Mesendoderm (in vitro differentiated cells): Measurements from ENCODE around the gene SIM2.

Experiments used
- DNase-seq: peaks from one replicate; pipeline ENCODE4 v3.0.0; 2013
- H2AK5ac ChIP-seq: 2 replicates; pipeline ENCODE4 v1.6.1; 2013; ENCODE audit warnings: low read length, inconsistent platforms
- H2BK120ac ChIP-seq: 2 replicates; pipeline ENCODE4 v1.6.1; 2013; ENCODE audit warnings: low read depth, mild to moderate bottlenecking, low read length, moderate library complexity, mixed read lengths
- H2BK15ac ChIP-seq: replicated peaks from 2 replicates; pipeline ENCODE4 v1.6.1; 2013; ENCODE audit warnings: low read depth, mild to moderate bottlenecking, moderate library complexity
- H2BK5ac ChIP-seq: 2 replicates; pipeline ENCODE4 v1.6.1; 2013; ENCODE audit warnings: low read length, inconsistent platforms
- H3K18ac ChIP-seq: 2 replicates; pipeline ENCODE4 v1.6.1; 2013; ENCODE audit warnings: mild to moderate bottlenecking, low read length, mixed read lengths
- H3K23ac ChIP-seq: one replicate; pipeline ENCODE4 v1.6.1; 2013; ENCODE audit warnings: low read length
- H3K27ac ChIP-seq: 2 replicates; pipeline ENCODE4 v1.5.1; 2013; ENCODE audit warnings: low read depth, mild to moderate bottlenecking, inconsistent platforms, low read length, moderate library complexity
- H3K27me3 ChIP-seq: 2 replicates; pipeline ENCODE4 v1.6.1; 2013; ENCODE audit warnings: low read length, control low read depth, mild to moderate bottlenecking, inconsistent platforms; ENCODE audit not compliant: insufficient read depth, poor library complexity
- H3K36me3 ChIP-seq: 2 replicates; pipeline ENCODE4 v1.6.1; 2013; ENCODE audit warnings: low read length, inconsistent platforms; ENCODE audit not compliant: control insufficient read depth, insufficient read depth
- H3K4ac ChIP-seq: one replicate; pipeline ENCODE4 v1.6.1; 2013; ENCODE audit warnings: low read depth, mild to moderate bottlenecking, low read length, moderate library complexity
- H3K4me1 ChIP-seq: 2 replicates; pipeline ENCODE4 v1.6.1; 2013; ENCODE audit warnings: low read depth, low read length, inconsistent platforms; ENCODE audit not compliant: control insufficient read depth
- H3K4me2 ChIP-seq: 2 replicates; pipeline ENCODE4 v1.6.1; 2013; ENCODE audit warnings: low read length
- H3K4me3 ChIP-seq: 2 replicates; pipeline ENCODE4 v1.5.1; 2013; ENCODE audit warnings: mild to moderate bottlenecking, low read length
- H3K56ac ChIP-seq: one replicate; pipeline ENCODE4 v1.6.1; 2013; ENCODE audit warnings: low read length
- H3K79me1 ChIP-seq: 2 replicates; pipeline ENCODE4 v1.6.1; 2013; ENCODE audit warnings: low read length, inconsistent platforms
- H3K79me2 ChIP-seq: 2 replicates; pipeline ENCODE4 v1.6.1; 2013; ENCODE audit warnings: mild to moderate bottlenecking, low read length; ENCODE audit not compliant: control insufficient read depth, insufficient read depth
- H3K9ac ChIP-seq: 2 replicates; pipeline ENCODE4 v1.6.1; 2013; ENCODE audit warnings: low read length, inconsistent platforms
- H4K5ac ChIP-seq: one replicate; pipeline ENCODE4 v1.6.1; 2013; ENCODE audit warnings: low read length
- H4K8ac ChIP-seq: one replicate; pipeline ENCODE4 v1.6.1; 2013; ENCODE audit warnings: low read depth, mild to moderate bottlenecking, control low read depth, low read length, moderate library complexity
- WGBS: extraction: QIAGEN DNeasy Blood & Tissue Kit; methylation state at CpG from one replicate; pipeline ENCODE4 v1.1.7; 2013; ENCODE audit warnings: low lambda C conversion rate, missing lambda C conversion rate; ENCODE audit not compliant: insufficient coverage; ENCODE audit errors: extremely low coverage; 5-methylcytosine and 5-hydroxymethylcytosine counted together

Gene SIM2

DNA sequence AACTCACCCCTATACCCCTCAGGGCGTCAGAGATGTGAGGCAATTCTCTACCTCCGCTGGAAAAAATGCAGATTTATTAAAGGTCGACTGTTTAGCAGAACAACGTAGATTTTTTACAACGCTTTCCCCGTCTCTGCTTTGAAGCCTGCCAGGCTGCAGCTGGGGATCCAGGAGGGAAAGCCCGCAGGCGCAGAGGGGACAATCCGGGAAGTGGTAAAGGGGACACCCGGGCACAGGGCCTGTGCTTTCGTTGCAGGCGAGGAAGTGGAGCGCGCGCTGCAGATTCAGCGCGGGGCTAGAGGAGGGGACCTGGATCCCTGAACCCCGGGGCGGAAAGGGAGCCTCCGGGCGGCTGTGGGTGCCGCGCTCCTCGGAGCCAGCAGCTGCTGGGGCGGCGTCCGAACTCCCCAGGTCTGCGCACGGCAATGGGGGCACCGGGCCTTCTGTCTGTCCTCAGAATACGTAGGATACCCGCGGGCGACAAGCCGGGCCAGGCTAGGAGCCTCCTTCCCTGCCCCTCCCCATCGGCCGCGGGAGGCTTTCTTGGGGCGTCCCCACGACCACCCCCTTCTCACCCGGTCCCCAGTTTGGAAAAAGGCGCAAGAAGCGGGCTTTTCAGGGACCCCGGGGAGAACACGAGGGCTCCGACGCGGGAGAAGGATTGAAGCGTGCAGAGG, 5.5 kb downstream of the SIM2 start:
- Histone ChIP-seq H3K23ac (no peak overlapping the region), H3K56ac (no peak overlapping the region), H3K27me3 (peaks cover 100% of the 10 kb centered on the region), H3K79me2 (no peaks in the 10 kb centered on the region), H3K27ac (no peak overlapping the region), H2BK120ac (no peak overlapping the region), H3K4ac (no peak overlapping the region), H2BK5ac (no peak overlapping the region), H4K5ac (no peak overlapping the region), H3K4me3 (no peak overlapping the region), H2BK15ac (no peak overlapping the region), H3K36me3 (no peaks in the 10 kb centered on the region), H3K4me2 (no peak overlapping the region), H3K79me1 (no peaks in the 10 kb centered on the region), H3K4me1 (no peaks in the 10 kb centered on the region), H4K8ac (no peak overlapping the region), H3K9ac (no peak overlapping the region), H3K18ac (no peak overlapping the region), H2AK5ac (no peak overlapping the region)
- DNase-seq: no peak
- no CpG with 5 or more reads among the region's 49 CpGs for WGBS

DNA sequence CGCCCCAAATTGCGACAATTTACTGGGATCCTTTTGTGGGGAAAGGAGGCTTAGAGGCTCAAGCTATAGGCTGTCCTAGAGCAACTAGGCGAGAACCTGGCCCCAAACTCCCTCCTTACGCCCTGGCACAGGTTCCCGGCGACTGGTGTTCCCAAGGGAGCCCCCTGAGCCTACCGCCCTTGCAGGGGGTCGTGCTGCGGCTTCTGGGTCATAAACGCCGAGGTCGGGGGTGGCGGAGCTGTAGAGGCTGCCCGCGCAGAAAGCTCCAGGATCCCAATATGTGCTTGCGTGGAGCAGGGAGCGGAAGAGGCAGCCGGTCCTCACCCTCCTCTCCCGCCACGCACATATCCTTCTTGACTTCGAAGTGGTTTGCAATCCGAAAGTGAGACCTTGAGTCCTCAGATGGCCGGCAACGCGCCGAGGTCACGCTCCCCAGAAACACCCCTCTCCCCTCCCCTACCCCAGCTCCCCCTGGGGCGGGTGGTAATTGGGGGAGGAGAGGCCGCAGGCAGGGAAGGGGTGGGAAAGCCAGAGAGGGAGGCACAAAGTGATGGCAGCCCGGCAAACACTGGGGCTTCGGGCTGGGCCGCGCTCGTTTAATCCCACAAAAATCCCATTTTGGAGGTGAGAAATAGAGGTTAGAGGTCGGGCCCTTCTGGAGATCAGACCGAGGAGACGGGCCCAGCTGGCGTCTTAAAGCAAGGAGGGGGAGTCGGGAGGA, 6.2 kb downstream of the SIM2 start:
- Histone ChIP-seq H2BK15ac (no peak overlapping the region), H2AK5ac (no peak overlapping the region), H3K18ac (no peak overlapping the region), H4K5ac (no peak overlapping the region), H3K23ac (no peak overlapping the region), H3K4me1 (no peaks in the 10 kb centered on the region), H3K4me3 (no peak overlapping the region), H3K27me3 (peaks cover 100% of the 10 kb centered on the region), H3K79me2 (no peaks in the 10 kb centered on the region), H3K56ac (no peak overlapping the region), H3K4ac (no peak overlapping the region), H3K9ac (no peak overlapping the region), H3K36me3 (no peaks in the 10 kb centered on the region), H3K4me2 (peak overlapping the region; percentile 9), H2BK5ac (no peak overlapping the region), H3K79me1 (no peaks in the 10 kb centered on the region), H2BK120ac (no peak overlapping the region), H3K27ac (no peak overlapping the region), H4K8ac (no peak overlapping the region)
- DNase-seq: peak; percentile 8
- WGBS: no CpG with 5 or more reads among the region's 39 CpGs

DNA sequence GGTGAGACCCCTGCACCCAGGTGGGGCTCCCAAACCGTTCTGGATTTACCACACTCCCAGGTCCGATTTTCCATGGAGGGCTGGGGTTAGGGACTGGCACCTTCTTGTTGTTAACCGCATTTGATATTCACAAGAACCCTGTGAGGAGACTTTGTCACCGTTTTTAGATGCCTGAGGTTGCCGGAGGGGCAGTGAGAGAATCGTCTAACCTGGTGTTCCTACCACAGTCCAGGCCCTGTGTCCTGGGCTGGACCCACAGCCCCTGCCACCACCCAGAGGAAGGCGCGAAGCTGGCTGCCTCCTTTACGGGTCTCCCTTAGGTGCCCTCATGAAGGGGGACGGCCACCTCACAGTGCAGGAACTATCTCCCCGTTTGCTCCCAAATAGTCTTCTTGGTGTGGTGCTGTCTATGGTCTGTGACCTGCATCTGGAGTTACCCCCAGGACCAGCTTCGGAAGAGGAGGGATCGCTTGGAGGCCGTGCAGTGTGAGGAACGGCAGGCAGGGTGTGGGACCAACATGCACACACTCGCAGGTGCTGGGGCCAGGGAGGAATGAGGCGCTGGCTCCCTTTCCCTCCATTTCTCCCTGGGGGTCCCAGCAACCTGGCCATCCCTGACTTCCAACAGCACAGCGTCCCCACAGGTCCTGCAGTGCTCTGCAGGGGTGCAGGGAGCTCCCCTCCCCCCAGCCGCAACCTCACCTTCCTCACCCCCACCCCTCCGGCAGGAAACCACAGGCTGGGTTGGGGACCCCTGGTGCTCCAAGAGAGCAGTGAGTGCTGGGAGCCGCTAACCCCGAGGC, 7.0 kb downstream of the SIM2 start:
- Histone ChIP-seq H3K18ac (no peak overlapping the region), H4K5ac (no peak overlapping the region), H3K4me2 (no peak overlapping the region), H3K56ac (no peak overlapping the region), H3K27ac (no peak overlapping the region), H3K4me3 (no peak overlapping the region), H3K23ac (no peak overlapping the region), H3K79me2 (no peaks in the 10 kb centered on the region), H2AK5ac (no peak overlapping the region), H3K79me1 (no peaks in the 10 kb centered on the region), H3K9ac (no peak overlapping the region), H2BK5ac (no peak overlapping the region), H3K4ac (no peak overlapping the region), H3K27me3 (peaks cover 100% of the 10 kb centered on the region), H4K8ac (no peak overlapping the region), H3K4me1 (no peaks in the 10 kb centered on the region), H2BK120ac (no peak overlapping the region), H2BK15ac (no peak overlapping the region), H3K36me3 (no peaks in the 10 kb centered on the region)
- no CpG with 5 or more reads among the region's 22 CpGs for WGBS
- DNase-seq: peak; percentile 66

DNA sequence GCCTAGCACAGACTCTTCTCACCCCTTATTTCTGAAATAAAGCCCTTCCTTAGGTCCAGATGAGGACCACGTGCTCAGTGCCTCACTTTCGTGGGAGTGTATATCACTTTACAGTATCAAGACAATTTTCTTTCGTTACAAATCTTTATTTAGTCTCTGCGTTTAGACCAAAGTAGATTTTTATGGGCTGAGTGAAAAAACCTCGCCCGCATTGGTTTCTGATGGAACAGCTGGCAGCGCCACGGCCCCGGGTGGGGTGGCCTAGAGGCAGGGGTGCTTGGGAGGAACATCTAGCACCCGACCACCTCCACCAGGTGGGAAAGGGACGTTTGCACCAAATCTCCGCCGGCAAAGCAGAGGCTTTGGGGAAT, 7.6 kb downstream of the SIM2 start:
- Histone ChIP-seq H3K4me3 (no peak overlapping the region), H3K79me2 (no peaks in the 10 kb centered on the region), H4K8ac (no peak overlapping the region), H3K23ac (no peak overlapping the region), H4K5ac (no peak overlapping the region), H3K79me1 (no peaks in the 10 kb centered on the region), H3K4me1 (no peaks in the 10 kb centered on the region), H3K27me3 (peaks cover 98% of the 10 kb centered on the region), H3K9ac (no peak overlapping the region), H2BK15ac (no peak overlapping the region), H2BK5ac (no peak overlapping the region), H3K4ac (no peak overlapping the region), H3K27ac (no peak overlapping the region), H3K36me3 (no peaks in the 10 kb centered on the region), H2AK5ac (no peak overlapping the region), H3K18ac (no peak overlapping the region), H2BK120ac (no peak overlapping the region), H3K56ac (no peak overlapping the region), H3K4me2 (no peak overlapping the region)
- DNase-seq: no peak
- no CpG with 5 or more reads among the region's 13 CpGs for WGBS

DNA sequence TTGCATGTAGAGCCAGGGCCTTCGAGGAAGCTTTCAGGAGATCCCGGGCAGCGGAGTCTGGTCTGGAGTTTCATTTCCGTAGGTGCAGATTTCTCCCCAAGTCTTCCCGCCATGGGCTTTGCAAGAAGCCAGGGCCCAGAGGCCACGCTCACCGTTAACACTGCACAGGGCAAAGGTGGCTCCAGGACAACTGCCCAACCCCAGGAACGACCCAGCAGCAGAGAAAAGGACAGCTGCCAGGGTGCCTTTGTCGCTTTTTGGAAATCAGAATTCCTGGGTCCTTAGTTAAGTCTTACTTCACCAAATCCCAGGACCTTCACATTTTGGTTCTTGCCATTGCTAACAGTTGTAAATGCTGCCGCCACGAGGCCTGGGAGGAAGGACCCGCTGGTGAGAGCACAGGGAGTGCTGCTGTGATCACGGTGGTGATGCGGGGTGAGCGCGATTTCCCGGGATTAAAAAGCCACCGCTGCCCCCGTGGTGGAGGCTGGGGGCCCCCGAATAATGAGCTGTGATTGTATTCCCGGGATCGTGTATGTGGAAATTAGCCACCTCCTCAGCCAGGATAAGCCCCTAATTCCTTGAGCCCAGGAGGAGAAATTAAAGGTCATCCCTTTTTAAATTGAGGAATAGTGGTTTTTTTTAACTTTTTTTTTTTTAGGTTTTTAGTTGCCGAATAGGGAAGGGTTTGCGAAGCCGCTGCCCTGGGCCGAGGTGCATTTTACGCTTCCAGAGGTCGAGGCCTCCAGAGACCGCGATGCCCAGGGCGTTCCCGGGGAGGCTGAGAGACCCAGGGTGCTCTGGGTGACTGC, 8.2 kb downstream of the SIM2 start:
- Histone ChIP-seq H2BK120ac (no peak overlapping the region), H4K8ac (no peak overlapping the region), H3K4me1 (no peaks in the 10 kb centered on the region), H3K27me3 (peaks cover 94% of the 10 kb centered on the region), H3K56ac (peak overlapping the region; percentile 49), H2BK5ac (no peak overlapping the region), H4K5ac (no peak overlapping the region), H3K4me2 (no peak overlapping the region), H2BK15ac (no peak overlapping the region), H3K18ac (no peak overlapping the region), H3K23ac (peak overlapping the region; percentile 94), H3K36me3 (no peaks in the 10 kb centered on the region), H3K79me2 (no peaks in the 10 kb centered on the region), H3K4me3 (no peak overlapping the region), H2AK5ac (no peak overlapping the region), H3K9ac (no peak overlapping the region), H3K79me1 (no peaks in the 10 kb centered on the region), H3K27ac (no peak overlapping the region), H3K4ac (no peak overlapping the region)
- peak; percentile 76 for DNase-seq
- no CpG with 5 or more reads among the region's 32 CpGs for WGBS
